HG02571 (cell line): ENCODE results near the gene RAMACL.

ENCODE experiments used
- ATAC-seq: cut with Tn5 transposase; IDR thresholded peaks from one replicate; pipeline ENCODE4 v1.9.1; 2021; ENCODE audit warnings: mild to moderate bottlenecking, moderate library complexity; ENCODE audit not compliant: unreplicated experiment

The RAMACL gene

GRCh38 chr6:166618866-166619761 lies 32.6 kb upstream of the RAMACL start:
- ATAC-seq: no peak

GRCh38 chr6:166618251-166618650 lies 31.8 kb upstream of the RAMACL start:
- no peak for ATAC-seq

GRCh38 chr6:166617359-166617758 lies 30.9 kb upstream of the RAMACL start:
- no peak for ATAC-seq

GRCh38 chr6:166616261-166617238 lies 30.1 kb upstream of the RAMACL start:
- ATAC-seq: no peak

- no peak for ATAC-seq
Measured at GRCh38 chr6:166615059-166615770, 28.7 kb upstream of the RAMACL start.

GRCh38 chr6:166614589-166614988 lies 28.1 kb upstream of the RAMACL start:
- ATAC-seq: no peak

- no peak for ATAC-seq
Measured at GRCh38 chr6:166614171-166614583, 27.7 kb upstream of the RAMACL start.

- no peak for ATAC-seq
Measured at GRCh38 chr6:166613027-166613426, 26.5 kb upstream of the RAMACL start.

- no peak for ATAC-seq
Measured at GRCh38 chr6:166612471-166612881, 26.0 kb upstream of the RAMACL start.

- ATAC-seq: no peak
Measured at GRCh38 chr6:166611631-166612030, 25.2 kb upstream of the RAMACL start.

- no peak for ATAC-seq
Measured at GRCh38 chr6:166610069-166610468, 23.6 kb upstream of the RAMACL start.

GRCh38 chr6:166608774-166609173 lies 22.3 kb upstream of the RAMACL start:
- no peak for ATAC-seq

- ATAC-seq: no peak
Measured at GRCh38 chr6:166605752-166606151, 19.3 kb upstream of the RAMACL start.

- no peak for ATAC-seq
Measured at GRCh38 chr6:166604911-166605310, 18.4 kb upstream of the RAMACL start.

GRCh38 chr6:166604328-166604727 lies 17.9 kb upstream of the RAMACL start:
- no peak for ATAC-seq

- no peak for ATAC-seq
Measured at GRCh38 chr6:166603043-166603690, 16.7 kb upstream of the RAMACL start.

GRCh38 chr6:166601956-166602355 lies 15.5 kb upstream of the RAMACL start:
- ATAC-seq: no peak

GRCh38 chr6:166600931-166601330 lies 14.5 kb upstream of the RAMACL start:
- ATAC-seq: no peak

GRCh38 chr6:166599205-166599604 lies 12.7 kb upstream of the RAMACL start:
- ATAC-seq: no peak

- ATAC-seq: no peak
Measured at GRCh38 chr6:166598441-166599138, 12.1 kb upstream of the RAMACL start.
